ENCODE results near the gene TNFRSF6B. TPM values are rescaled to one million over a fixed set of nuclear protein-coding genes. Genes with fewer than 3 reads are reported as not detected.

The TNFRSF6B gene
- total and polyA plus RNA-seq, 2 of the 4 experiments (the other 2 are of a cell fraction): 1.3 to 11.0 TPM

GRCh38 chr20:63678667-63679465, 17.6 kb upstream of the TNFRSF6B start:
- H3K4me2 ChIP-seq (ENCODE audit: low read depth, low read length): no peak overlapping the region
- H4K5ac ChIP-seq (ENCODE audit: low read depth, low read length): no peak overlapping the region
- H2BK120ac ChIP-seq (ENCODE audit: low read depth, low read length): no peak overlapping the region
- WGBS, 2 experiments (ENCODE audit: extremely low coverage in 2 of 2, insufficient read length in 1 of 2): 97% methylated on average over 15 of the region's 38 CpGs; no CpG with 5 or more reads in 1 of the 2 experiments
- no peak for TF ChIP-seq CHD1 (IDR thresholded peaks at IDR 0.05; ENCODE audit: low read depth, low read length)
- TF ChIP-seq MAZ (IDR thresholded peaks at IDR 0.05; ENCODE audit: borderline replicate concordance, low read depth, low read length): no peak
- no peak for TF ChIP-seq USF2 (IDR thresholded peaks at IDR 0.05; ENCODE audit: low read depth, low read length)
- TF ChIP-seq CEBPB (IDR thresholded peaks at IDR 0.05; ENCODE audit: low read depth, low read length): no peak
- TF ChIP-seq MAFK (IDR thresholded peaks at IDR 0.05; ENCODE audit: low read depth, low read length): no peak
- no peak for TF ChIP-seq RAD21 (IDR thresholded peaks at IDR 0.05; ENCODE audit: low read length)
- no peak for TF ChIP-seq POLR2A (IDR thresholded peaks at IDR 0.05; ENCODE audit: low read depth, low read length)
- TF ChIP-seq SMC3 (IDR thresholded peaks at IDR 0.05; ENCODE audit: low read depth, low read length): no peak
- TF ChIP-seq NFE2L2 (IDR thresholded peaks at IDR 0.05; ENCODE audit: low read depth, low read length): no peak
- H4K91ac ChIP-seq (ENCODE audit: insufficient read depth, low read depth, low read length): no peak overlapping the region
- H4K20me1 ChIP-seq (ENCODE audit: insufficient read depth, low read length): no peaks in the 10 kb centered on the region
- DNase-seq (no peak), ATAC-seq (ENCODE audit: low read depth) (no peak)
- dilution Hi-C loops (cut with HindIII; ENCODE audit: low sequenced_read_pairs, unreplicated experiment): no loop called here
- H2AK5ac ChIP-seq (ENCODE audit: low read depth, low read length): no peak overlapping the region
- in situ Hi-C loops (cut with MboI; ENCODE audit: low sequenced_read_pairs): no loop called here
- H2BK15ac ChIP-seq (ENCODE audit: low read depth, low read length): no peak overlapping the region
- H3K9ac ChIP-seq (ENCODE audit: low read depth, low read length): no peak overlapping the region
- BruUV-seq (replicated peaks): no TSS peak
- no peaks in the 10 kb centered on the region for H3K9me3 ChIP-seq (ENCODE audit: control insufficient read depth, insufficient read depth, low read length)
- H3K79me1 ChIP-seq (ENCODE audit: low read depth in 1 of 2, low read length in 2 of 2): peaks cover 8 to 22% of the 10 kb centered on the region in 2 experiments
- no peak overlapping the region for H4K8ac ChIP-seq (ENCODE audit: low read depth in 2 of 2, low read length in 2 of 2)
- H3K14ac ChIP-seq (replicated peaks; ENCODE audit: low read depth, low read length): no peak overlapping the region
- CTCF ChIA-PET: no interaction called here
- POLR2A ChIA-PET (ENCODE audit: unreplicated experiment): no interaction called here
- intact Hi-C loops (cut with micrococcal nuclease): no loop called here
- no peak overlapping the region for H3K56ac ChIP-seq (ENCODE audit: extremely low read depth, insufficient read depth, low read length)
- no peak overlapping the region for H3K4ac ChIP-seq (ENCODE audit: low read depth, low read length)
- peaks cover 16% of the 10 kb centered on the region for H3K4me1 ChIP-seq (ENCODE audit: control insufficient read depth, insufficient read depth, low read length)
- no peaks in the 10 kb centered on the region for H3K27me3 ChIP-seq (ENCODE audit: control insufficient read depth, insufficient read depth, low read length)
- peaks cover 43% of the 10 kb centered on the region for H3K36me3 ChIP-seq (ENCODE audit: control insufficient read depth, insufficient read depth, low read length)
- H2AFZ ChIP-seq (replicated peaks; ENCODE audit: low read length, poor library complexity): no peak overlapping the region
- H3K18ac ChIP-seq (ENCODE audit: low read depth, low read length): no peak overlapping the region
- no peak overlapping the region for H3K23ac ChIP-seq (ENCODE audit: low read depth, low read length)
- no peak overlapping the region for H2BK20ac ChIP-seq (ENCODE audit: low read depth, low read length)
- H2BK5ac ChIP-seq (ENCODE audit: low read depth, low read length, poor library complexity, severe bottlenecking): no peak overlapping the region
- no peak overlapping the region for H3K4me3 ChIP-seq (ENCODE audit: insufficient read depth, low read depth, low read length)
- H3K9me1 ChIP-seq (ENCODE audit: insufficient read depth, low read length): peaks cover 13% of the 10 kb centered on the region
- no peak overlapping the region for H3K27ac ChIP-seq (ENCODE audit: insufficient read depth, low read length)
- no peak overlapping the region for H2AK9ac ChIP-seq (replicated peaks; ENCODE audit: low read depth, low read length, poor library complexity)
